Esophagus muscularis mucosa (tissue), 4 donors: ENCODE data around the gene KLHDC4. TPM values are rescaled to one million over a fixed set of nuclear protein-coding genes. Genes with fewer than 3 reads are reported as not detected.

Experiments
- DNase-seq: peaks from one replicate; pipeline ENCODE4 v3.0.0-alpha.2; 2017; ENCODE audit errors: extremely low spot score
- H3K27ac ChIP-seq, 4 donors: fragments of 200-600 bp; sonication (generic); replicated peaks in 1 of 4; 1 replicate in 3 of 4; 2 replicates in 1 of 4; pipeline ENCODE4 v1.5.1; 2016 to 2019; ENCODE audit warnings: mild to moderate bottlenecking in 1 of 4
- H3K27me3 ChIP-seq, 4 donors: fragments of 200-600 bp; sonication (generic); one replicate each; pipeline versions ENCODE4 v1.5.1 to v1.6.0; 2016 to 2019
- H3K36me3 ChIP-seq, 4 donors: fragments of 200-600 bp; sonication (generic); one replicate each; pipeline ENCODE4 v1.5.1; 2016 to 2019
- H3K4me1 ChIP-seq, 4 donors: fragments of 200-600 bp; sonication (generic); one replicate each; pipeline ENCODE4 v1.5.1; 2016 to 2019
- H3K4me3 ChIP-seq, 4 donors: fragments of 200-600 bp; sonication (generic); 1 replicate in 2 of 4; 2 replicates in 2 of 4; pipeline ENCODE4 v1.5.1; 2016 to 2019; ENCODE audit warnings: mild to moderate bottlenecking in 4 of 4, moderate library complexity in 1 of 4
- H3K9me3 ChIP-seq, 4 donors: fragments of 200-600 bp; sonication (generic); 1 replicate in 3 of 4; 2 replicates in 1 of 4; pipeline ENCODE4 v1.5.1; 2016 to 2019
- EP300 ChIP-seq: sonication (generic); formaldehyde crosslinking; IDR thresholded peaks from one replicate; pipeline ENCODE4 v1.6.1; 2017; ENCODE audit warnings: antibody characterized with exemption
- POLR2A ChIP-seq: fragments of 450-650 bp; IDR thresholded peaks from one replicate; pipeline ENCODE4 v1.6.1; 2017; ENCODE audit warnings: antibody characterized with exemption, moderate library complexity, mild to moderate bottlenecking, low read depth
- POLR2AphosphoS5 ChIP-seq, 2 donors: sonication (generic); formaldehyde crosslinking; IDR thresholded peaks; one replicate each; pipeline ENCODE4 v1.6.1; 2017; ENCODE audit warnings: antibody characterized with exemption in 2 of 2
- WGBS: methylation state at CpG from one replicate; pipeline ENCODE4 v1.1.5; 2018; 5-methylcytosine and 5-hydroxymethylcytosine counted together
- intact Hi-C: fragments of 100-400 bp; cut with DNase I; formaldehyde crosslinking; loops from one replicate; pipeline ENCODE4 v1.15.1; 2023
- total RNA-seq, 4 donors: library from RNA; depleted of rRNA; stranded (reverse); fragments of >200 nt; gene quantifications; one replicate each; pipeline versions ENCODE4 v1.1.0 to v1.2.1, GENCODE V29; 2016
- TF ChIP-seq, protein P1 (sequence below), 3 experiments: fragments of 200-600 bp in 2 of 3; fragments of 450-650 bp in 1 of 3; sonication (generic) in 2 of 3; IDR thresholded peaks; one replicate each; pipeline ENCODE4 v1.5.1; 2017 to 2019; ENCODE audit warnings: antibody characterized with exemption in 3 of 3, mild to moderate bottlenecking in 2 of 3, moderate library complexity in 1 of 3

The KLHDC4 gene
- total RNA-seq, 4 donors from 2014 or later: 22.2 to 41.5 (median 31.4) TPM

DNA sequence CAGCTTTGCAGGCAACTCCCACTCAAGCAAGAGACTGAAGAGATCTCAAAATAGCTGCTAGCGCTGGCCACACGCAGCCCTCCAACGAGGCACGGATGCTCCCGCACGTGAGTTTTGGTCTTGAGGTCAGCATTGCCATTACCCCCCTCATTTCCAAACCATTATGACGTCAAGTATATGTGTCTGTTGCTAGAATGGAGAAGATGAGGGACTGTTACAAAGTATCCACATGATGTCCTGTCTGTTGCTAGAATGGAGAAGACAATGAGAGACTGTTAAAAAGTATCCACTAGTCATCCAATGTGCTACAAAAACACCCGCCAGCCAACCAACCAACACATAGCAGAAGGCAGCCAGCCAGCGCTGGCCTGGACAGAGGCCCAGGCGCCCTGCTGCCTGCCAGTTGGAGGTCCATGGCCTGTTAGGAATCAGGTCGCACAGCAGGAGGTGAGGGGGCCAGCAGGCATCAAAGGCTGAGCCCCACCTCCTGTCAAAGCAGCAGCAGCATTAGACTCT lies 24.8 kb downstream of the KLHDC4 start:
- Histone ChIP-seq H3K27me3 (no peaks in the 10 kb centered on the region), H3K36me3 (peaks cover 5 to 76% (median 50%) of the 10 kb centered on the region in 4 donors), H3K4me3 (no peak overlapping the region), H3K27ac (no peak overlapping the region), H3K4me1 (peaks cover 8 to 17% (median 14%) of the 10 kb centered on the region in 4 donors), H3K9me3 (no peaks in the 10 kb centered on the region)
- TF ChIP-seq POLR2AphosphoS5 (IDR thresholded peaks at IDR 0.05): no peak
- TF ChIP-seq EP300: no peak
- TF ChIP-seq, protein P1, sequence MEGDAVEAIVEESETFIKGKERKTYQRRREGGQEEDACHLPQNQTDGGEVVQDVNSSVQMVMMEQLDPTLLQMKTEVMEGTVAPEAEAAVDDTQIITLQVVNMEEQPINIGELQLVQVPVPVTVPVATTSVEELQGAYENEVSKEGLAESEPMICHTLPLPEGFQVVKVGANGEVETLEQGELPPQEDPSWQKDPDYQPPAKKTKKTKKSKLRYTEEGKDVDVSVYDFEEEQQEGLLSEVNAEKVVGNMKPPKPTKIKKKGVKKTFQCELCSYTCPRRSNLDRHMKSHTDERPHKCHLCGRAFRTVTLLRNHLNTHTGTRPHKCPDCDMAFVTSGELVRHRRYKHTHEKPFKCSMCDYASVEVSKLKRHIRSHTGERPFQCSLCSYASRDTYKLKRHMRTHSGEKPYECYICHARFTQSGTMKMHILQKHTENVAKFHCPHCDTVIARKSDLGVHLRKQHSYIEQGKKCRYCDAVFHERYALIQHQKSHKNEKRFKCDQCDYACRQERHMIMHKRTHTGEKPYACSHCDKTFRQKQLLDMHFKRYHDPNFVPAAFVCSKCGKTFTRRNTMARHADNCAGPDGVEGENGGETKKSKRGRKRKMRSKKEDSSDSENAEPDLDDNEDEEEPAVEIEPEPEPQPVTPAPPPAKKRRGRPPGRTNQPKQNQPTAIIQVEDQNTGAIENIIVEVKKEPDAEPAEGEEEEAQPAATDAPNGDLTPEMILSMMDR (IDR thresholded peaks at IDR 0.05): no peak
- no peak for TF ChIP-seq POLR2A
- no peak for DNase-seq
- 59% methylated on average over 11 of the region's 11 CpGs for WGBS
- intact Hi-C loops: no loop called here

DNA sequence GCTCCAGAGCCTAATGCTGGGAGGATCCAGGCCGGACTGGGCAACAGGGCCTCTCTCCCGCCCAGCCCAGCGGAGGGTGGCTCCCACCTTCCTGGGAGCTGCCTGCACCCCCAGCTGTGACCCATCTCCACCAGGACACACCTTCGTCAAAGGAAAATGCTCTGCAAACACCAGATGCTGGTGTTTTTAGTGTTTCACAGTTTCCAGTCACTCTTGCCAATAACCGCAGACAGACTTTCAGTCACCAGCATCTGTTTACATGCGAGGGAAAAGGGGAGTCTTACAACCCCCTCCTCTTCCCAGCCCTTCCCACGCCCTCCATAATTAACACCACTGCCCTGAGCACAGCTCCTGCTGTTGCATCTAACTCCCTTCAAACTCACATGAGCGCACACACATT lies 25.3 kb downstream of the KLHDC4 start:
- Histone ChIP-seq H3K4me3 (no peak overlapping the region), H3K27me3 (no peaks in the 10 kb centered on the region), H3K27ac (no peak overlapping the region), H3K36me3 (peaks cover 5 to 76% (median 46%) of the 10 kb centered on the region in 4 donors), H3K9me3 (no peaks in the 10 kb centered on the region), H3K4me1 (peaks cover 8 to 17% (median 14%) of the 10 kb centered on the region in 4 donors)
- TF ChIP-seq EP300 (no peak), POLR2A (no peak), POLR2AphosphoS5 (IDR thresholded peaks at IDR 0.05) (no peak)
- TF ChIP-seq, protein P1 (IDR thresholded peaks at IDR 0.05): no peak
- intact Hi-C loops: no loop called here
- DNase-seq: no peak
- 76% methylated on average over 8 of the region's 8 CpGs for WGBS

DNA sequence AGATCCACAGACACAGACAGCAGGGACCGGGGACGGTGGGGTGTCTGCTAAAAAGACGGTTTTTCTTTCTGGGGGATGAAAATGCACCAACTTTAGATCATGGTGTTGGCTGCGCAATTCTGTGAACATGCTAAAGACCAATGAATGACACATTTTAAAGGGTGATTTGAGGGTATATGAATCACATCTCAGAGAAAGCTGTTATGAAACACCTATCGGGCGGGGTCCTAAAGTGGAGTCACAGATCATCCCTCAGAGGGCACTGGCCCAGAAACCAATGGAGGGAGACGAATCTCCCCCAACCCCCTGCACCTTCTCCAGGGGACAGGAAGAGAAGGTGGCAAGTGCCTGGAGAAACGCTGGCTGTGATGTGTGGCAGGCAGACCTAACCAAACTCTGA lies 26.0 kb downstream of the KLHDC4 start:
- TF ChIP-seq, protein P1 (IDR thresholded peaks at IDR 0.05): no peak
- TF ChIP-seq EP300: no peak
- TF ChIP-seq POLR2A: no peak
- no peak for TF ChIP-seq POLR2AphosphoS5 (IDR thresholded peaks at IDR 0.05)
- no peak for DNase-seq
- H3K27me3 ChIP-seq: no peaks in the 10 kb centered on the region
- H3K27ac ChIP-seq: no peak overlapping the region
- WGBS: 95% methylated on average over 8 of the region's 8 CpGs
- intact Hi-C loops: no loop called here
- H3K9me3 ChIP-seq: no peaks in the 10 kb centered on the region
- no peak overlapping the region for H3K4me3 ChIP-seq
- H3K4me1 ChIP-seq: peaks cover 8 to 17% (median 14%) of the 10 kb centered on the region in 4 donors
- peaks cover 5 to 73% (median 42%) of the 10 kb centered on the region in 4 donors for H3K36me3 ChIP-seq

DNA sequence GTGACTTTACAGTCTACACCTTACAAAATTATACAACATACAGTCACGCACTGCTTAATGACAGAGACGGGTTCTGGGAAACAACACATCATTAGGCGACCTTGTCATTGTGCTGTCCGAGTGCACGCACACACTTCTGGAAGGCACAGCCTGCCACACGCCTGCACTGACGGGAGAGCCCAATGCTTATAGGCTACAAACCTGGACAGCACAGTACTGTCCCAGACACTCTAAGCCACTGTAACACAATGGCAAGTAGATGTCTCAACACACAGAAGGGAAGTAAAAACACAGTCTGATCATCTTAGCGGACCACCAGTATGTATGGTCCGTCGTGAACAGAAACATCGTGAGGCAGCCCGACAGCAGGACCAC lies 29.8 kb downstream of the KLHDC4 start:
- no peak overlapping the region for H3K27ac ChIP-seq
- intact Hi-C loops: no loop called here
- WGBS: 86% methylated on average over 12 of the region's 12 CpGs
- no peaks in the 10 kb centered on the region for H3K9me3 ChIP-seq
- peaks cover 16 to 76% (median 34%) of the 10 kb centered on the region in 4 donors for H3K36me3 ChIP-seq
- H3K4me1 ChIP-seq: peaks cover 5 to 12% (median 9%) of the 10 kb centered on the region in 4 donors
- H3K27me3 ChIP-seq: no peaks in the 10 kb centered on the region
- TF ChIP-seq POLR2A (no peak), EP300 (no peak), POLR2AphosphoS5 (IDR thresholded peaks at IDR 0.05) (no peak)
- TF ChIP-seq, protein P1 (IDR thresholded peaks at IDR 0.05): no peak
- DNase-seq: no peak
- H3K4me3 ChIP-seq: no peak overlapping the region
